KMS-11 (cell line): Measurements from ENCODE around the gene DMWD.

Experiments used
- H2AFZ ChIP-seq: fragments of 200-600 bp; sonication (generic); 2 replicates; pipeline ENCODE4 v1.6.1; 2016; ENCODE audit warnings: antibody characterized with exemption, mixed run types, low read depth
- H3K27ac ChIP-seq: fragments of 200-600 bp; sonication (generic); 2 replicates; pipeline ENCODE4 v1.6.1; 2016; ENCODE audit warnings: mild to moderate bottlenecking, mixed run types
- H3K27me3 ChIP-seq: fragments of 200-600 bp; sonication (generic); 2 replicates; pipeline ENCODE4 v1.6.1; 2017; ENCODE audit warnings: mild to moderate bottlenecking, low read depth, mixed run types, moderate library complexity; ENCODE audit not compliant: insufficient read depth
- H3K36me3 ChIP-seq: fragments of 200-600 bp; sonication (generic); 2 replicates; pipeline ENCODE4 v1.6.1; 2017; ENCODE audit warnings: mild to moderate bottlenecking, mixed run types; ENCODE audit not compliant: insufficient read depth
- H3K4me1 ChIP-seq: fragments of 200-600 bp; sonication (generic); 2 replicates; pipeline ENCODE4 v1.6.1; 2016; ENCODE audit warnings: mild to moderate bottlenecking, low read depth, mixed run types; ENCODE audit not compliant: poor library complexity, severe bottlenecking
- H3K4me2 ChIP-seq: fragments of 200-600 bp; sonication (generic); 2 replicates; pipeline ENCODE4 v1.7.0; 2016; ENCODE audit warnings: mild to moderate bottlenecking, mixed run types
- H3K4me3 ChIP-seq: fragments of 200-600 bp; sonication (generic); IDR thresholded peaks from 2 replicates; pipeline ENCODE4 v1.6.1; 2017; ENCODE audit warnings: low read depth, low read length, mixed read lengths; ENCODE audit not compliant: insufficient read depth
- H3K79me2 ChIP-seq: fragments of 200-600 bp; sonication (generic); 2 replicates; pipeline ENCODE4 v1.6.1; 2016; ENCODE audit warnings: low read depth, mixed run types; ENCODE audit not compliant: insufficient read depth
- H3K9ac ChIP-seq: fragments of 200-600 bp; sonication (generic); 2 replicates; pipeline ENCODE4 v1.6.1; 2016; ENCODE audit warnings: mild to moderate bottlenecking, mixed run types
- H4K20me1 ChIP-seq: fragments of 200-600 bp; sonication (generic); 2 replicates; pipeline ENCODE4 v1.6.1; 2016; ENCODE audit warnings: mild to moderate bottlenecking, mixed run types; ENCODE audit not compliant: insufficient read depth
- TF ChIP-seq, protein P1 (sequence below): fragments of 200-600 bp; sonication (generic); conservative IDR thresholded peaks from 2 replicates; pipeline ENCODE4 v1.6.1; 2017; ENCODE audit warnings: low read depth, mild to moderate bottlenecking, antibody characterized with exemption, low read length, moderate library complexity, mixed read lengths

The DMWD gene

DNA sequence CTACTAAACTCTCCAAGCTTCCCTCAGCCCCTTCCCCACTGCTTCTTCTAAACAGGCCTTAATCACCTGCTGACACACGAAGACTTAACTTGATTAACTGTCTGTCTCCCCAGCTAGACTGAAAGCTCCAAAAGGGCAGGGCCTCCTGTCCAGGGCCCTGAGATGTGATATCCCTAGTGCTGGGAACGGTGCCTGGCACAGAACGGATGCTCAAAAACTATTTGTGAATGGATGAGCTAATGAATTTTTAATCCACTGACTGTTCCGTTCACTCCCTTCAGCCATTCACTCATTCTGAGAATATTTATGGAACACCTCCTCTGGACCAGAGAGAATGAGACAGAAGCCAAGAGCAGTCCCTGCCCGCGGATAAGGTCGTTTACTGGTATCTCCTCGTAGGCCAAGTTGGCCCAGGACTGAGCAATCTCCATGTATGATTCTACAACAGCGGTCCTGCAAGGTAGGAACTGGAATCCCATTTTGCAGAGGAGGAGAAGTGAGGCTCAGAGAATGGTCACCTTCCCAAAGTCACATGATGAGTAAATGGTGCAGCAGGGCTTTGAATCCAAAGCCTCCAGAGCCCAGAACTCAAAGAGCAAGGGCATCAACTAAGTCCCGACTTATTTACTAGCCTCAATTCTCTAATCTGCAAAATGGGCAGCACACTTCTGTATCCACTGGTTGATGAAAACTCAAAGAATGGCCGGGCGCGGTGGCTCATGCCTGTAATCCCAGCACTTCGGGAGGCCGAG is 3.4 kb downstream of the DMWD start:
- Histone ChIP-seq H3K36me3 (peaks cover 7% of the 10 kb centered on the region; the same call in 1 of the 2 replicates), H3K4me3 (no peak overlapping the region)

DNA sequence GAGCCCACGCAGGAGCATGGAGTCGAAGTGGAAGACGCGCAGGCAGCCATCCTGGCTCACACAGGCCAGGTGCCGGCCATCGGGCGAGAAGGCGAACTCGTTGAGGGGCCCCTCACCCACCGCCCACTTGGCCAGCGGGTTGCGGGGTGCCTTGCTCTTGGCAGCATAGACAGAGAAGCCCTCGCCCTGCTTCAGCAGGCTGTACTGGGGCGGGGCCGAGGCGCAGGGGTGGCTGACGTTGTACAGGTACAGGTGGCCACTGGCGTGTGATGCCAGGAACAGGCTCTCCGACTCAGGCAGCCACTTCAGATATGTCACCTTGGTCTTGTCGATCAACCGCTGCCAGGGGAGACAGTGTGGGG is 6.1 kb downstream of the DMWD start:
- H3K36me3 ChIP-seq, result peaks cover 7% of the 10 kb centered on the region; the same call in 1 of the 2 replicates
- no peaks in the 10 kb centered on the region for H3K27me3 ChIP-seq
- no peak overlapping the region for H3K27ac ChIP-seq
- no peak overlapping the region for H3K4me3 ChIP-seq
- no peak overlapping the region for H3K9ac ChIP-seq
- TF ChIP-seq, protein P1, sequence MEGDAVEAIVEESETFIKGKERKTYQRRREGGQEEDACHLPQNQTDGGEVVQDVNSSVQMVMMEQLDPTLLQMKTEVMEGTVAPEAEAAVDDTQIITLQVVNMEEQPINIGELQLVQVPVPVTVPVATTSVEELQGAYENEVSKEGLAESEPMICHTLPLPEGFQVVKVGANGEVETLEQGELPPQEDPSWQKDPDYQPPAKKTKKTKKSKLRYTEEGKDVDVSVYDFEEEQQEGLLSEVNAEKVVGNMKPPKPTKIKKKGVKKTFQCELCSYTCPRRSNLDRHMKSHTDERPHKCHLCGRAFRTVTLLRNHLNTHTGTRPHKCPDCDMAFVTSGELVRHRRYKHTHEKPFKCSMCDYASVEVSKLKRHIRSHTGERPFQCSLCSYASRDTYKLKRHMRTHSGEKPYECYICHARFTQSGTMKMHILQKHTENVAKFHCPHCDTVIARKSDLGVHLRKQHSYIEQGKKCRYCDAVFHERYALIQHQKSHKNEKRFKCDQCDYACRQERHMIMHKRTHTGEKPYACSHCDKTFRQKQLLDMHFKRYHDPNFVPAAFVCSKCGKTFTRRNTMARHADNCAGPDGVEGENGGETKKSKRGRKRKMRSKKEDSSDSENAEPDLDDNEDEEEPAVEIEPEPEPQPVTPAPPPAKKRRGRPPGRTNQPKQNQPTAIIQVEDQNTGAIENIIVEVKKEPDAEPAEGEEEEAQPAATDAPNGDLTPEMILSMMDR, result no peak
- H3K4me1 ChIP-seq, result peaks cover 12% of the 10 kb centered on the region
- H2AFZ ChIP-seq, result no peak overlapping the region
- no peak overlapping the region for H3K4me2 ChIP-seq
- peaks cover 11% of the 10 kb centered on the region for H3K79me2 ChIP-seq
- H4K20me1 ChIP-seq, result no peaks in the 10 kb centered on the region

More for the DNA sequence above, 3.4 kb downstream of the DMWD start:
- H2AFZ ChIP-seq, result no peak overlapping the region
- peaks cover 18% of the 10 kb centered on the region for H3K79me2 ChIP-seq
- H3K4me2 ChIP-seq, result no peak overlapping the region
- H3K4me1 ChIP-seq, result peaks cover 20% of the 10 kb centered on the region
- no peaks in the 10 kb centered on the region for H4K20me1 ChIP-seq
- TF ChIP-seq, protein P1, result no peak
- no peaks in the 10 kb centered on the region for H3K27me3 ChIP-seq
- H3K27ac ChIP-seq, result no peak overlapping the region
- H3K9ac ChIP-seq, result no peak overlapping the region

DNA sequence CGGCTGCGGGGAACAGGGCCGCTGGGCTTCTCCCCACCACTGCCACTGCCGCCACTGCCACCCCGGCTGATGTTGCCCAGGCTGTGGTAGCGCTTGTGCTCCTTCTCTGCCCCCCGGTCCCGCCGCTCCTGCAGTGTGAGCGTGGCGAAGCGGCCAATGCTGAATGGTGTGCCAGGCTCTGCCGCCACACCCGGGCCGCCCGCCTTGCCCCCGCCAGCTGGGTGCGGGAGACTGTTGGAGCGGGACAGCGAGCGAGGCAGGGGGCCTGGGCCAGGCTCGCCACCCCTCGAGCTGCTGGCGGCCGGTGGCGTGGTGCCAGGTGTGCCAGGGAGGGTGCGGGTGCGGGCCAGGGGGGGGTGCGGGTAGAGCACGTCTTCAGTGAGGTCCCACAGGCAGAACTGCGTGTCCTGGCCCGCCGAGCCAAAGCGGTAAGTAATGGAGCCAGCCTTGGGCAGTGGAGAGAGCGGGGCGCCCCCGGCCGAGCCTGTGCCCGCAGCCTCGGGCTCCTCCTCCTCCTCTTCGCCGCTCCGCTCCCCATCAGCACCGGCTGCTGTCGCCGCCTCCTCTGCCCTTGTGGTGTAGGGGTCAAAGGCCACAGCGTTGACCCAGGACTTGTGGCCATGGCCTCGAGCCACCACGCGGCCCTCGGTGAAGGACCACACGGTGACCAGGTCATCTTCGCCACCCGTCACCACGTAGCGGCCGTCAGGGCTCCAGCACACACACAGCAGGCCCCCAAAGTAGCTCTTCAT is 6.7 kb downstream of the DMWD start:
- Histone ChIP-seq H3K79me2 (peaks cover 5% of the 10 kb centered on the region; the same call in 1 of the 2 replicates), H3K4me3 (no peak overlapping the region), H3K27ac (no peak overlapping the region), H2AFZ (no peak overlapping the region), H3K4me1 (peaks cover 12% of the 10 kb centered on the region), H3K4me2 (no peak overlapping the region), H3K36me3 (peaks cover 6% of the 10 kb centered on the region; the same call in 1 of the 2 replicates), H4K20me1 (no peaks in the 10 kb centered on the region), H3K9ac (no peak overlapping the region), H3K27me3 (no peaks in the 10 kb centered on the region)
- TF ChIP-seq, protein P1, result no peak

DNA sequence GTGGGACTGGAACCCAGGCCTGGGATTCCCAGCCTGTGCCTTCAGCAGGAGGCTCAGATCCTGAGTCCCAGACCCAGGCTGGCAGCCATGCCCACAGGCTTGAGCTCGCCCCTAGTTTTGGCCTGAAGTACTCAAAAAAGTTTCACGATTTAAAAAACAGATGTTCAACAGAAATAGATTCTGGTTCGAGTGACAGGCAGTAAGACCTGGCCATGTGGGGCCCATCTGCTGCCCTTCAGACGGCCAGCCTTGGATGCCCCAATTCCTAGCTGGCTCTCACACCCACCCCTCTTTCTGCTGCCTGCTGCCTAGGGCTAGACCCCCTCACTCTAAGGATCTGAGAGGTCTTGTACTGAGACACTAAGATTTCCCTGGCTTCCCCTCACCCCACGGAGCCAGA is 7.5 kb downstream of the DMWD start:
- Histone ChIP-seq H4K20me1 (no peaks in the 10 kb centered on the region), H3K4me3 (no peak overlapping the region), H2AFZ (no peak overlapping the region), H3K27me3 (no peaks in the 10 kb centered on the region; the same call in 1 of the 2 replicates), H3K9ac (no peak overlapping the region), H3K27ac (no peak overlapping the region), H3K79me2 (no peaks in the 10 kb centered on the region), H3K4me2 (no peak overlapping the region), H3K4me1 (peaks cover 15% of the 10 kb centered on the region), H3K36me3 (no peaks in the 10 kb centered on the region; the same call in 1 of the 2 replicates)
- TF ChIP-seq, protein P1, result no peak
